HepG2 (cell line): ENCODE data around the gene GRIK3. TPM values are rescaled to one million over a fixed set of nuclear protein-coding genes. Genes with fewer than 3 reads are reported as not detected.

Source experiments
- ATAD3A ChIP-seq: sonication (generic); formaldehyde crosslinking; IDR thresholded peaks from 2 replicates; pipeline ENCODE4 v1.4.0; 2020; ENCODE audit warnings: missing genetic modification reagents
- CBFB ChIP-seq: sonication (generic); formaldehyde crosslinking; IDR thresholded peaks from 2 replicates; pipeline ENCODE4 v1.4.0; 2020; ENCODE audit warnings: missing genetic modification reagents
- CHD4 ChIP-seq: fragments of 200-600 bp; sonication (generic); IDR thresholded peaks from 2 replicates; pipeline ENCODE4 v1.7.0; 2017; ENCODE audit warnings: mild to moderate bottlenecking, low read length, borderline replicate concordance
- DZIP1 ChIP-seq: sonication (generic); formaldehyde crosslinking; IDR thresholded peaks from 2 replicates; pipeline ENCODE4 v1.5.0; 2020; ENCODE audit warnings: mild to moderate bottlenecking, missing genetic modification reagents
- KAT2B ChIP-seq: fragments of 150-350 bp; IDR thresholded peaks from 2 replicates; pipeline ENCODE4 v1.6.1; 2014; ENCODE audit warnings: low read depth, low read length, borderline replicate concordance
- MTA3 ChIP-seq: sonication (generic); formaldehyde crosslinking; IDR thresholded peaks from 2 replicates; pipeline ENCODE4 v1.4.0; 2020; ENCODE audit warnings: missing genetic modification reagents
- NPAS2 ChIP-seq: sonication (generic); formaldehyde crosslinking; IDR thresholded peaks from 2 replicates; pipeline ENCODE4 v1.8.0; 2022; ENCODE audit warnings: mild to moderate bottlenecking, missing genetic modification reagents, borderline replicate concordance
- NR3C1 ChIP-seq: sonication (generic); formaldehyde crosslinking; IDR thresholded peaks from 2 replicates; pipeline ENCODE4 v1.4.0; 2020; ENCODE audit warnings: missing genetic modification reagents
- SMAD9 ChIP-seq: sonication (generic); formaldehyde crosslinking; IDR thresholded peaks from 2 replicates; pipeline ENCODE4 v1.5.1; 2020; ENCODE audit warnings: mild to moderate bottlenecking, missing genetic modification reagents
- U2AF2 ChIP-seq: fragments of 200-400 bp; formaldehyde crosslinking; IDR thresholded peaks from 2 replicates; pipeline ENCODE4 v1.6.1; 2017; ENCODE audit warnings: low read depth, mild to moderate bottlenecking, low read length
- ZEB1 ChIP-seq: IDR thresholded peaks from 2 replicates; pipeline ENCODE4 v1.6.1; 2012; ENCODE audit warnings: mild to moderate bottlenecking, low read depth, inconsistent platforms; ENCODE audit not compliant: insufficient replicate concordance
- ZMYM2 ChIP-seq: sonication (generic); formaldehyde crosslinking; IDR thresholded peaks from 2 replicates; pipeline ENCODE4 v1.8.0; 2022; ENCODE audit warnings: mild to moderate bottlenecking, missing genetic modification reagents
- ZNF281 ChIP-seq: sonication (generic); formaldehyde crosslinking; IDR thresholded peaks from 2 replicates; pipeline ENCODE4 v1.4.0; 2020; ENCODE audit warnings: missing genetic modification reagents, borderline replicate concordance
- ZNF598 ChIP-seq: sonication (generic); formaldehyde crosslinking; IDR thresholded peaks from 2 replicates; pipeline ENCODE4 v1.5.1; 2020; ENCODE audit warnings: mild to moderate bottlenecking, missing genetic modification reagents, borderline replicate concordance
- ZNF614 ChIP-seq: IDR thresholded peaks from 2 replicates; pipeline ENCODE4 v1.6.1; 2018; ENCODE audit warnings: missing biosample characterization, missing genetic modification reagents, inconsistent platforms, borderline replicate concordance
- polyA plus RNA-seq, 8 experiments: library from polyadenylated mRNA; depleted of rRNA in 3 of 8; stranded (reverse) in 7 of 8; unstranded in 1 of 8; fragments of >200 nt; fragmentation: Illumina TruSeq in 4 of 8; extraction: Trizol in 4 of 8; gene quantifications; 2 replicates each; pipeline versions ENCODE4 v1.2.1 to v1.2.3, GENCODE V29; 2011 to 2016; ENCODE audit warnings: low read depth in 4 of 8, missing spikeins in 1 of 8, mixed read lengths in 1 of 8; ENCODE audit not compliant: insufficient read depth in 1 of 8
- total RNA-seq, 5 experiments: library from RNA; depleted of rRNA; stranded (reverse); fragments of >200 nt; fragmentation: Illumina TruSeq; extraction: Trizol; gene quantifications; 2 replicates each; pipeline ENCODE4 v1.2.3, GENCODE V29; 2016; ENCODE audit warnings: low read depth in 1 of 5
- TF ChIP-seq, protein P1 (sequence below), 2 experiments: fragments of 450-650 bp in 1 of 2; sonication (generic) in 1 of 2; formaldehyde crosslinking in 1 of 2; IDR thresholded peaks; 2 replicates each; pipeline versions ENCODE4 v1.6.1 to v1.8.0; 2016 to 2022; ENCODE audit warnings: antibody characterized with exemption in 1 of 2, mild to moderate bottlenecking in 1 of 2, missing genetic modification reagents in 1 of 2

The GRIK3 gene
- total and polyA plus RNA-seq, 2 of the 13 experiments (the other 11 are each of a cell fraction or from before 2014, with no cell fraction given) = not detected

GRCh38 chr1:36924282-36924811 lies 110.0 kb downstream of the GRIK3 start (continued):
- no peak for TF ChIP-seq ZEB1
- no peak for TF ChIP-seq CBFB
- TF ChIP-seq ZNF598 (CRISPR knock-in tag) = no peak
- no peak for TF ChIP-seq U2AF2
- no peak for TF ChIP-seq NR3C1 (CRISPR knock-in tag)
- no peak for TF ChIP-seq ZNF281 (CRISPR knock-in tag)
- TF ChIP-seq KAT2B = no peak
- no peak for TF ChIP-seq SMAD9 (CRISPR knock-in tag)
- no peak for TF ChIP-seq ZMYM2 (CRISPR knock-in tag)
- TF ChIP-seq NPAS2 (CRISPR knock-in tag) = no peak
- no peak for TF ChIP-seq ZNF614 (CRISPR knock-in tag)
- no peak for TF ChIP-seq CHD4
- TF ChIP-seq, protein P1, sequence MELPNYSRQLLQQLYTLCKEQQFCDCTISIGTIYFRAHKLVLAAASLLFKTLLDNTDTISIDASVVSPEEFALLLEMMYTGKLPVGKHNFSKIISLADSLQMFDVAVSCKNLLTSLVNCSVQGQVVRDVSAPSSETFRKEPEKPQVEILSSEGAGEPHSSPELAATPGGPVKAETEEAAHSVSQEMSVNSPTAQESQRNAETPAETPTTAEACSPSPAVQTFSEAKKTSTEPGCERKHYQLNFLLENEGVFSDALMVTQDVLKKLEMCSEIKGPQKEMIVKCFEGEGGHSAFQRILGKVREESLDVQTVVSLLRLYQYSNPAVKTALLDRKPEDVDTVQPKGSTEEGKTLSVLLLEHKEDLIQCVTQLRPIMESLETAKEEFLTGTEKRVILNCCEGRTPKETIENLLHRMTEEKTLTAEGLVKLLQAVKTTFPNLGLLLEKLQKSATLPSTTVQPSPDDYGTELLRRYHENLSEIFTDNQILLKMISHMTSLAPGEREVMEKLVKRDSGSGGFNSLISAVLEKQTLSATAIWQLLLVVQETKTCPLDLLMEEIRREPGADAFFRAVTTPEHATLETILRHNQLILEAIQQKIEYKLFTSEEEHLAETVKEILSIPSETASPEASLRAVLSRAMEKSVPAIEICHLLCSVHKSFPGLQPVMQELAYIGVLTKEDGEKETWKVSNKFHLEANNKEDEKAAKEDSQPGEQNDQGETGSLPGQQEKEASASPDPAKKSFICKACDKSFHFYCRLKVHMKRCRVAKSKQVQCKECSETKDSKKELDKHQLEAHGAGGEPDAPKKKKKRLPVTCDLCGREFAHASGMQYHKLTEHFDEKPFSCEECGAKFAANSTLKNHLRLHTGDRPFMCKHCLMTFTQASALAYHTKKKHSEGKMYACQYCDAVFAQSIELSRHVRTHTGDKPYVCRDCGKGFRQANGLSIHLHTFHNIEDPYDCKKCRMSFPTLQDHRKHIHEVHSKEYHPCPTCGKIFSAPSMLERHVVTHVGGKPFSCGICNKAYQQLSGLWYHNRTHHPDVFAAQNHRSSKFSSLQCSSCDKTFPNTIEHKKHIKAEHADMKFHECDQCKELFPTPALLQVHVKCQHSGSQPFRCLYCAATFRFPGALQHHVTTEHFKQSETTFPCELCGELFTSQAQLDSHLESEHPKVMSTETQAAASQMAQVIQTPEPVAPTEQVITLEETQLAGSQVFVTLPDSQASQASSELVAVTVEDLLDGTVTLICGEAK (IDR thresholded peaks at IDR 0.05) = no peak
- TF ChIP-seq, protein P1 (CRISPR knock-in tag; IDR thresholded peaks at IDR 0.05) = no peak
- no peak for TF ChIP-seq MTA3 (CRISPR knock-in tag)
- TF ChIP-seq DZIP1 (CRISPR knock-in tag) = no peak
- no peak for TF ChIP-seq ATAD3A (CRISPR knock-in tag)
